ENCODE data around the gene ADARB1.

ADARB1 gene

GRCh38 chr21:45257673-45258341, 183.4 kb downstream of the ADARB1 start:
- FAIRE-seq, result no peak

GRCh38 chr21:45258466-45258865, 184.1 kb downstream of the ADARB1 start:
- no peak for FAIRE-seq

GRCh38 chr21:45259206-45259840, 184.9 kb downstream of the ADARB1 start:
- no peak for FAIRE-seq

GRCh38 chr21:45260191-45260825, 185.9 kb downstream of the ADARB1 start:
- FAIRE-seq, result no peak

GRCh38 chr21:45261093-45261492, 186.7 kb downstream of the ADARB1 start:
- no peak for FAIRE-seq

GRCh38 chr21:45262041-45262581, 187.7 kb downstream of the ADARB1 start:
- FAIRE-seq, result no peak

- no peak for FAIRE-seq
Observed at GRCh38 chr21:45262616-45263015, 188.2 kb downstream of the ADARB1 start.

- no peak for FAIRE-seq
Observed at GRCh38 chr21:45263534-45263933, 189.2 kb downstream of the ADARB1 start.

GRCh38 chr21:45264146-45264911, 189.9 kb downstream of the ADARB1 start:
- no peak for FAIRE-seq

GRCh38 chr21:45264912-45265515, 190.6 kb downstream of the ADARB1 start:
- FAIRE-seq, result no peak

GRCh38 chr21:45265721-45266517, 191.5 kb downstream of the ADARB1 start:
- no peak for FAIRE-seq

GRCh38 chr21:45266518-45267389, 192.4 kb downstream of the ADARB1 start:
- no peak for FAIRE-seq

- FAIRE-seq, result no peak
Observed at GRCh38 chr21:45267390-45267760, 193.0 kb downstream of the ADARB1 start.

GRCh38 chr21:45269861-45270260, 195.5 kb downstream of the ADARB1 start:
- no peak for FAIRE-seq

GRCh38 chr21:45270306-45270821, 196.0 kb downstream of the ADARB1 start:
- FAIRE-seq, result no peak
